NCI-H2196 treated with DMSO at 0.1 percent for 48 hours (cell line): ENCODE data around the gene NFAT5.
"Not testable (repeated sequence)": the region's sequence is repeated elsewhere in the genome, so short reads cannot be mapped to it uniquely, and the experiment has no call there.

Source experiments
- DNase-seq: peaks from one replicate; lab custom pipeline; 2025; ENCODE audit not compliant: unreplicated experiment; lab: John Stamatoyannopoulos, UW

The NFAT5 gene

DNA sequence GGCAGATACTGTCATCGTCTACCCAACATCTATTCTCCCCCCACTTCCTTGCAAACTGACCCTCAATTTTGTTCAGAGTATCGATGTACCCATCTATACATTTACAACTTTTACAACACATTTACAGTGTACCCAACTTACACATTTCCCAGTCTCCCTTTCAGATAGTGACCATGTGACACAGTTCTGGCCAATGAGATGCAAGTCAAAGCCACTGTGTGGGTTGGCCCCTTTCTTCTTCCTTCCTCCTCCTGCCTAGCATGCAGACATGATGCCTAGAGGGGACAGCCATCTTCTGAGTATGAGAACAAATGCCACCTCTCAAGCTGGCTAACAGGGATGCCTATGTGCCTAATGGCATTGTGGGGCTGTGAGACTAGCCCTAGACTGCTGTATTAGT is 11.3 kb upstream of the NFAT5 start:
- no peak for DNase-seq

DNA sequence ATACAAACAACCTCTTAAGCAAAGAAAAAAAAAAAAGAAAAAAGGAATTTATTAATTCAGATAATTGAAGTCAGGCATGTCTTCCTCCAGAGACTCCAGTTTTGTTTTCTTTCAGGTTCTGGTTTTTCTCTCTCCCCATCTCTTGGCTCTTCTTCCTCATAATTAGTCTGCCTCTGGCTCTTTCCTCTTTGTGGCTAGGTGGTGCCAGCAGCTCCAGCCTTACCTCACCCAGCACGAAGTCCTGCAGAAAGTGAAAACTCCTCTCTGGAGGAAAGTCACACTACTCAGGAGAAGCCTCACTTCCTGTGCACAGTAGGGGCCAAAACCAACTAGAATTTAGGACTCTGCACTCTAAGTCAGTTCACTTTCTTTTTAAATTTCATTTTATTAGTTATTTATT is 10.3 kb upstream of the NFAT5 start:
- no peak for DNase-seq

DNA sequence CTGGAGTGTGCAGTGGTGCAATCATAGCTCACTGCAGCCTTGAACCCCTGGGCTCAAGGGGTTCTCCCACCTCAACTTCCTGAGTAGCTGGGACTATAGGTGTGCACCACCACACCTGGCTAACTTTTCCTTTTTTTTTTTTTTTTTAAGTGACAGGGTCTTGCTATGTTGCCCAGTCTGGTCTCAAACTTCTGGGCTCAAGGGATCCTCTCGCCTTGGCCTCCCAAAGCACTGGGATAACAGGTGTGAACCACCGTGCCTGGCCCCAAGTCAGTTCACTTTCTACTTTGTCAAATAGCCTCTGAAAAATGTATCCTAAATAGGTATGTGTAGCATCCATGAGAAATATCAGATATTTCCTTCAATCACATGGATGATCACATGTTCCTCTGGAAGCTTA is 9.9 kb upstream of the NFAT5 start:
- no peak for DNase-seq

DNA sequence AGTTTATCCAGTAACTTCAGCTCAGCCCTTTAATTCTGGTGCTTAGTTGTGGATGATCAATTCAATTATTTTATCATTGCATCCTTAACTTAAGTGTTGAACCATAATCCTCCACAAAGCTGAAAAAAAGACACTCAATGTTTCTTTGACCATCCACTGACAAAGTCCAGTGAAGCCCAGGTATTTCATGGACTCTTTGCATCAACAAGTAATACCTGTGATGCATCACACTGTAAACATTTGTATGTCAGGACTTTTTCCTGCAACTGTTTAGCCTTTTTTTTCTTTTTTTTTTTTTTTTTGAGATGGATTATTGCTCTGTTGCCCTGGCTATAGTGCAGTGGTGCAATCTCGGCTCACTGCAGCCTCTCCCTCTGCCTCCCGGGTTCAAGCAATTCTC is 6.6 kb upstream of the NFAT5 start:
- no peak for DNase-seq

DNA sequence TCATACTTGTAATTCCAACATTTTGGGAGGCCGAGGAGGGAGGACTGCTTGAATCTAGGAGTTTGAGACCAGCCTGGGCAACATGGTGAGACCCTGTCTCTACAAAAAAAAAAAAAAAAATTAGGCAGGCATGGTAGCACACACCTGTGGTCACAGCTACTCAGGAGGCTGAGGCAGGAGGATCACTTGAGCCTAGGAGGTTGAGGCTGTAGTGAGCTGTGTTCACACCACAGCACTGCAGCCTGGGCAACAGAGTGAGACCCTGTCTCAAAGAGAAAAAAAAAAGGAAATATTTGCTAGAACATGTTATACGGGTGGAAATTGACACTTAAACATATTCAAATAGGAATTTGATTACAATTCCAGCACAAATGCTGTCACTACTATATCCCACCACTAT is 4.4 kb upstream of the NFAT5 start:
- not testable (repeated sequence) for DNase-seq

DNA sequence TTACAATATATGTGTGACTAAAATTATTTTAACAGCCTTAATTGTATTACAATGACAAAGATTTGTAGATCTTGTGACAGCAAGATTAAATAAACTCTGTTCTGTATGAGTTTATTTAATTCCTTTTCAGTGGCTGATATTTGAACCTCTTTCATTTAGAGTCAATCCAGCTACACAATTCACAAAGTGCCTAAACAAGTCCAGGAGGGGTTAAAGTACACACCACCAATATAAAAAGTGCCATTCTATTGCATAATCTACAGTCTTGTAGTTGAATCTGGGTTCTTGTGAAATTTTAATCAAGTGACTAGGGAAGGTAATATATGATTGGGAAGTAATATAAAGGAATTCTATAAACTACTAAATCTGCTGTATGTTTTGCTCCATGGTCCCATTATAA is 3.9 kb upstream of the NFAT5 start:
- no peak for DNase-seq

DNA sequence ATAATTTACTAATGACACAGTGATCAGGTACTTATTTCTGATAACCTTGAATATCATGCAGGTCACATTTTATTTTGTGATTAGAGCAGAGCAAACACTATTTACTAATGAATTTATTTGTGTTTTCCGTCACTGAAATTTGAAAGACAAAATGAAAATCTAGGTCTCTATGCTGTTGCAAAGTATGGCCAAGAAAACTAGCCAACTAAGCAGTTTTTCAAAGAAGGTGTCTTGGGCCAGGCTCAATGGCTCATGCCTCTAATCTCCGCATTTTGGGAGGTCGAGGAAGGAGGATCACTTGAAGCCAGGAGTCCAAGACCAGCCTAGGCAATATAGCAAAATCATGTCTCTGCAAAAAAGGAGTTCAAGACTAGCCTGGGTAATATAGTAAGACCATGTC is 3.0 kb upstream of the NFAT5 start:
- DNase-seq = no peak

DNA sequence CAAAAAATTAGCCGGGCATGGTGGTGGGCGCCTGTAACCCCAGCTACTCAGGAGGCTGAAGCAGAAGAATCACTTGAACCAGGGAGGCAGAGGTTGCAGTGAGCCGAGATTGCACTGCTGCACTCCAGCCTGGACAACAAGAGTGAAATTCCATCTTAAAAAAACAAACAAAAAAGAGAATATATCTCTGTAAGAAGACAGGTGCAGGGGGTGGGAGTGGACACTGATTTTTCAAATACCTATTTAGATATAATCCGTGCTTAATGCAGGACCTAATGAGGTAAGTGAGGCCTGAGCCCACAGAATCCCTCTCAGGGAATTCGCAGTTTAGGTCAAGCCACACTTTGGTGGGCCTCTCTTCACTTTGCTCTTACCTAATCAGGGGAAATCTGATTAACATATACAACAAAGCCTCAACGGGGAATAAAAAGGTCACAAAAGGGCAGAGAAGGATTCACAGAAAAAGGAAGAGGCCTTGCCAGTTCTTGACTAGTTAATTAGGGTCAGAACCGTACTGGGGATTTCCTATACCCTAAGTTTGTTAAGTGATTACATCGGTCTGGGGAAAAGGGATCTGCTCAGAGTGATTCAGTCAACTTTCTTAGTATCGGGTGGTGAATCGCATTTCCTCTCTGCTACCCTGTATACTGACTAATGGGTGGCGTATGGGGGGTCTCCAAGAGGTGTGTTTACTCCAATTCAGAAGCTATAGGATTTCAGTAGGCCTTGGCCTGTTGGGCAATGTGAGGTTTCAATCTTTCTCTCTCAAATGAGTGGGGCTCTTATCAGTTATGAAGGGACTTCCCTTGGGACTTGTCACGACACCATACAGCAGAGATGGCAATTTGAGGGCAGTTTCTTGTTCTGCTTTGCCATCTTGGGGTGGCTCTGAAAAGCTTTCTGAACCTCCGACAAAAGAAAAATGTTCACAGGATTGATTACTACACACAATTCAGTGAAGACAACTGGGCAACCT is 1.9 kb upstream of the NFAT5 start:
- DNase-seq = no peak

DNA sequence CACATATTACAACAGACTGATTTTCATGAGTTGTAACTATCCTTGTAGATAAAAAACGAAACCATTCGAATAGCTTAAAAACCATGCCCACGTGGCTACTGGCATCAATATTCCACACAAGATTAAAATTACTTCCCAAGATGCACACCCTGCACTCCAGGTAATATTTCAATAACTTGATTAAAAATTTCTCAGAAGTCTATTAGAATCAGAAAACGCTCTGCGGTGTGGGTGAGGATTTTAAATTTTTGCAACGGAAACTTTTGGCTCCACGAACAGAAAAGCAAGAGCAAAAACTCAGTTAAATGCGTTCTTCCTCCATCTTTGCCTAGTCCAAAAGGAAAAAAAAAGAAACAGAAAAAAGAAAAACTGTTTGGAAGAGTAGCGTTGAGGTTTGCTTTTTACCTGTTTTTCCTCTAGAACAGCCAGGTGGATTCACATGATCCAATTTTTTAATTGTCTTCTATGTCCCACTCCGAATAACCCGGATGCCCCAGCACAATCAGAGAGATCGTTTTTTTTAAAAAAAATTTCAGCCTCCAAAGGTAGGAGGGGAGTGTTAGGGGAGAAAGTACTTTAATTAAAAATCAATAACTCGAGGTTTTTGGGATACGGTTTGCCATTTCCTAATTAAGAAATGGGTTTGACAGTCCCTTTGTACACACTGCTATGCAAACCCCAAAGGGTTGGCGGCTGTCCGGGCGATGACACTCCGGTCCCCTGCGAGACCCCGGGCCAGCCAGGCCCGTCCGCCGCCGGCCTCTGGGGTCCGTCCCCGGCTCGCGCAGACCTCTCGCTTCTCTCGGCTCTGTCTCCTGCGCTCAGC is 708 bp upstream of the NFAT5 start:
- DNase-seq = no peak

DNA sequence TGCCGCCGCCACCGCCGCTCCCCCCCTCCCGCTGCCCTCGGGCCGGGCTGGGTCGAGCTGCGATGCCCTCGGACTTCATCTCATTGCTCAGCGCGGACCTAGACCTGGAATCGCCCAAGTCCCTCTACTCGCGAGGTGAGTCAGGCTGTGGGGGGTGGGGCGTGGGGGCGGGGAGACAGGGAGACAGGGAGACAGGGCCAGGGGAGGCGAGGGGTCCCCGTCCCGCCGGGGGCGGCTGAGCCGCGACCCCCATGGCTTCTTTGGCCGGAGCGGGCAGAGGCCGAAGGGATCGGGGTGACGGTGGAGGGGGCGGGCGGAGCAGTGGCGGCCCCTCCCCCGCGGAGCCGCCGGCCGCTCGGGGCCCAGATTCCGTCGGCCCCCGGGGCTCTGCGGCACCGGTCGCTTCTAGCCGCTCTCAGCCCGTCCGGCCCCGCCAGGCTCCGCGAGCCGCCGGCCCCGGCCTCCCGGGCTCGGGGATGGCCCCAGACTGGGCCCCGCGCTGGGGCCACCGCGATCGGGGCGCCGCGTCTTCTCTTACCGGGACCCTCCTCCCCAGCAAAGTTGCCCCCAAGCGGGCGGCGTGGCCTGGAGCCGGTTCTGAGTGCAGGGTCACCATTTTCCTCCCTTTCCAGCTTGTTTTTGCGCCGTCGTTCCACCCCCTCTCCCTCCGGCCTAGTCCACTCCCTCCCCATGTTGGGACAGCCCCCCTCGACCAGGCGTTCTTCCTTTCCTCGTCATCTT is 644 bp downstream of the NFAT5 start:
- no peak for DNase-seq

DNA sequence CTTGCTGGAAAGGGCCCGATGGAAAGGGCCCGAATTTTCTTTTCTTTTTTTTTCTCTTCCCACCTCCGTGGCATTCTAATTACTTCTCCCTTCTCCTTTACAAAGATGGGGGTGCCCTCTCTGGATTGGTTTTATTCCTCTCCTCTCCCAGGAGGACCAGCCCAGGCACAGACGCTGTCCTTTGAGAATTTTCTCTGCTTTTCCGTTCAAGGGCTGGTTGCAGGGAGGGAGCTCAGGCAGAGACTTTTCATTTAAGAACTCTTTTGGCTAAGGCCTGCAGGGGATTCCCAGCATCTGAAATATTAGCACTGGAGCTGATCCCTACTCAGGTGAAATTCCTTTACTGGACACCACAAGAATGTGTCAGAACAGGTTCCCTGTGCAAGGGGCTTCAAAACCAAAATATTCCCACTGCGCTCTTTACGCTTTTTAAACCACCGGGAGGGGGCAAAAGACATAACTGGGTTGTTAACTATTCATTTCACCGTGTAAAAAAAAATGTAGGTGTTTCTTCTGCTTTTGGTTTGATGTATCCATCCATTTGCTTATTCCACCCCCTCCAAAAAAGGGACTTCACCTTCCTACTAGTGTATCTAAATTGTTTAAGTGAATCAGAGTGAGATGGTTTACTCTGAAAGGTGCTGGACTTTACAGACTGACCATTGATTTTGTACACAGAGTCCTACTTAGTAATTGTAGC is 1.4 kb downstream of the NFAT5 start:
- DNase-seq = no peak

DNA sequence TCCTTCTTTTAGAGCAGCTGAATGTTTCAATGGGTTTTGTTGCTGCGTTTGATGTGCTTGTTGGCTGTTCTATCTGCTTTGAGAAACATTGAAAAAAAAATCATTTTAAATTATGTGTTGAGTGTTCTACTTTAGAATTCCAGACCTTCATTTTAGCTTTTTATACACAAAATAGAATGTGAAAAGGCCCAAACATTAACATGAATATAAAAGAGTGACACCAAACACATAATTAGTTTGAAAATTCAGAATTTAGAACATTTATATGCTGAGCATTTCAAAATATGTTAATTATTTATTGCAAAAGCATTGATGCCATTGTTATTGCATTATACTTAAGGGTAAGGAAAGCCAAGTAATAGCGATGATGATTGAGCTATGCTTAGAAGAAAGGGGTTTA is 2.9 kb downstream of the NFAT5 start:
- DNase-seq = no peak

DNA sequence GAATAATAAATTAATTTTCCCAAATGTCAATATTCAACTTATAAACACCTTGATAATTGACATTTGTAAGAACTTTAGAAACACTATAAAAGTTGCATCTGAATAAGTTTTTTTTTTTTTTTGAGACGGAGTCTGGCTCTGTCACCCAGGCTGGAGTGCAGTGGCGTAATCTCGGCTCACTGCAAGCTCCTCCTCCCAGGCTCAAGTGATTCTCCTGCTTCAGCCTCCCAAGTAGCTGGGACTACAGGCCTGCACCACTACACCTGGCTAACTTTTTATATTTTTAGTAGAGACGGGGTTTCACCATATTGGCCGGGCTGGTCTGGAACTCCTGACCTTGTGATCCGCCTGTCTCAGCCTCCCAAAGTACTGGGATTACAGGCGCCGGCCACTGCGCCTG is 13.0 kb downstream of the NFAT5 start:
- not testable (repeated sequence) for DNase-seq

DNA sequence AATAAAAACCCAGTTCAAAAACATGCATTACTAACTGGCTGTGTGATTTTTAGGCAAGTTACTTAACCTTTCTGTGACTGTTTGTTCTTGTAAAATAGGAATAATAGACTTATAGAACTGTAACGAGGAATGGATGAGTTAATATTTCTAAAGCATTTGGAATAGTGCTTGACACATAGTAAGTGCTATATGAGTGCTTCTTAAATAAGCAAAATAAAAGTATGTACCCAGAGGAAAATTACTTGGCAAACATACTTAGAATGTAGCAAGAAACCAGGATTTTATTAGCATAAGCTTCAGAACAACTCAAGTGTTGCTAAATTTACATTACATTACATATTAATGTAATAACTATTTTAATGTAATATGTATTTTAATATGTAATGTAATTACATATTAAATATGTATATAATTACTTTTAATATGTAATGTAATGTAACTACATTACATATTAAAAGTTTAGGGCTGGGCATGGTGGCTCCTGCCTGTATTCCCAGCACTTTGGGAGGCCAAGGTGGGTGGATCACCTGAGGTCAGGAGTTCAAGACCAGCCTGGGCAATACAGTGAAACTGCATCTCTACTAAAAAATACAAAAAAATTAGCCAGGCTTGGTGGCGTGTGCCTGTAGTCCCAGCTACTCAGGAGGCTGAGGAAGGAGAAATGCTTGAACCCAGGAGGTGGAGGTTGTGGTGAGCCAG is 14.2 kb downstream of the NFAT5 start:
- DNase-seq = no peak

DNA sequence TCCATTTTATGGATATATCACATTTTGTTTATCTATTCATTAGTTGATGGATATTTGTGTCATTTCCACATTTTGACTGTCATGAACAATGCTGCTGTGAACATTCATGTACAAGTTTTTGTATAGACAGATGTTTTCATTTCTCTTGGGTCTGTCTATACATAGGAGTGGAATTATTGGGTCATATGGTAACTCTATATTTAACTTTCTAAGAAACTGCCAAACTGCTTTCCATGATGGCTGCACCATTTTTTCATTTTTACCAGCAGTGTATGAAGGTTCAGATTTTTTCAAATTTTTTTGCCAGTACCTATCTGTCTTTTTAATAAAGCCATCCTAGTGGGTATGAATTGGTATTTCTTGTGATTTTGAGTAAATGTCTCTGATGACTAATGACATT is 15.5 kb downstream of the NFAT5 start:
- no peak for DNase-seq

DNA sequence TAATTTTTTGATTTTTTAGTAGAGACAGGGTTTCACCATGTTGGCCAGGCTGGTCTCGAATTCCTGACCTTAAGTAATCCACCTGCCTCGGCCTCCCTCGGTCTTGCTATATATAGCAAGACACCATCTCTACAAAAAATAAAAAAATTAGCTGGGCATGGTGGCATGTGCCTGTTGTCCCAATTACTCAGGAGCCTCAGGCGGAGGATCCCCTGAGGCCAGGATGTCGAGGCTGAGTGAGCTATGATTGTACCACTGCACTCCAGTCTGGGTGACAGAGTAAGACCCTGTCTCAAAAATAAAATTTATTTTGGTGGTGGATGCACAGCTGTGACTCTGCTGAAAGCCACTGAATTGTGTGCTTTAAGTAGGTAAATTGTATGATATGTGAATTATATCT is 18.7 kb downstream of the NFAT5 start:
- not testable (repeated sequence) for DNase-seq

DNA sequence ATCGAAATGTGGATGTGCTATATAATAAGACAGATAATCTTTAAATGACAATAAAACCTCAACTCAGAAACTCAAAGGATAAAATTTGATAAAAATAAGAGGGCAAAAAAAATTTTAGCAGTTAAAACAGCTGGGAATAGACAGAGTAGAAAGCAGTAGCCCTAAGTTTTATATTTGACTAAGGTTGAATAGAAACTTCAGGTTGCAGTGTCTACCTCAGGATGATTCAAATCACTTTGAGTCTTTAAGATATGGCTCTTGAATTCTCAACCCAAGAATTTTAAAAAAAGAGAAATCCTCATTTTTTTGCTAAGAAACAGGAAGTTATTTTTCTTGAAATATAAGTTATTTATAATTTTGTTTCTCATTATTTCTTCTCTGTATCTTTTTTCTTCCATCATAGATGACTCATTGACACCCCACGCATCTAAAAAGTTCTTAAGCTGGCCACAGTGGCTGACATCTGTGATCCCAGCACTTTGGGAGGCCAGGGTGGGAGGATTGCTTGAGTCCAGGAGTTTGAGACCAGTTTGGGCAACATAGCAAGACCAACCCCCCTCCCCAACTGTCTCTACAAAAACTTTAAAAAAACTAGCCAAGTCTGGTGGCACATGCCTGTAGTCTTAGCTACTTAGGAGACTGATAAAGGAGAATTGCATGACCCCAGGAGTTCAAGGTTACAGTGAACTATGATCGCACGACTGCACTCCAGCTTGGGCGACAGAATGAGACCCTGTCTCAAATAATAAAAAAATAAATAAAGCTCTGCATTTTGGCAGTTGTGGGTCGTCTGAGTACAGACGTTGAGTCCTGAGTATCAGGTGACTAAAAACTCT is 23.9 kb downstream of the NFAT5 start:
- no peak for DNase-seq

DNA sequence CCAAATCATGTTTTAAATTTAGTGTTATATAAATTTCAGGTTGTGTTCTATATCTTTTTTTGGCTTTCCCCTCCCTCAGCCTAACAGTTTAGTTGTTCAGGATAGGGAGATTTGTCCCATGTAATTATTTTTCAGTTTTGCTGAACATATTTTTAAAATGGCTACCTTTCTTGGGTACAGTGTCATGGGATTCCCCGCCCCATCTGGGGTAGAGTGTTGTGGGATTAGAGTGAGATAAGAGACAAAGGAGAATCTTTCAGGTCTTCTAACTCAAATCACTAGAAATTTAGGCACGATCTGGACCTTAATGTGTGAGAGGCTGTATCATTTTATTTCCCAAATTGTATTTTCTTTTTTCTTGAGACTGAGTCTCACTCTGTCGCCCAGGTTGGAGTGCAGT is 24.8 kb downstream of the NFAT5 start:
- DNase-seq = no peak

DNA sequence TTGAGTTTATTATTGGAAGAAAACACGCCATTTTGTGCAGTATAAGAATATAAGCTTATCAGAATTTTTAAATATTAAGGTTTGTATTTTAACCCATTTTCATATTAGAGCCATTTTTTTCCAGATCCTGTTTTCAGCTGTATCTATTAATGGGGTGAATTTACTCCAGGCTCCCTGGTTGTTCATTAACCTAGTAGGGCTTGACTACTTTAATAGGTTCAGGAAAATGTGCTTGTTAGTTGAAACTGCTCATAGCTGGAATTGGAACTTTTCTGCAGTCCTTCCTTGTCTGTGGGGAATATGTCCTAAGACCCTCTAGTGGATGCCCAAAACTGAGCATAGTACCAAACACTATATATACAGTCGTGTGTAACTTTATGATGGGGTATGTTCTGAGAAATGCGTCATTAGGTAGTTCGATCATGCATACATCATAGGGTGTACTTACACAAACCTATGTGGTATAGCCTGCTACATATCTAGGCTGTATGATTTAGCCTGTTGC is 28.0 kb downstream of the NFAT5 start:
- DNase-seq = no peak
